ENCODE results near the gene GRAMD4. TPM values are rescaled to one million over a fixed set of nuclear protein-coding genes. Genes with fewer than 3 reads are reported as not detected.
A peak's percentile ranks its signal among the peaks of the same experiment; 100 is the strongest.

Gene GRAMD4
- total RNA-seq, 1 donor: 71.9 TPM

DNA sequence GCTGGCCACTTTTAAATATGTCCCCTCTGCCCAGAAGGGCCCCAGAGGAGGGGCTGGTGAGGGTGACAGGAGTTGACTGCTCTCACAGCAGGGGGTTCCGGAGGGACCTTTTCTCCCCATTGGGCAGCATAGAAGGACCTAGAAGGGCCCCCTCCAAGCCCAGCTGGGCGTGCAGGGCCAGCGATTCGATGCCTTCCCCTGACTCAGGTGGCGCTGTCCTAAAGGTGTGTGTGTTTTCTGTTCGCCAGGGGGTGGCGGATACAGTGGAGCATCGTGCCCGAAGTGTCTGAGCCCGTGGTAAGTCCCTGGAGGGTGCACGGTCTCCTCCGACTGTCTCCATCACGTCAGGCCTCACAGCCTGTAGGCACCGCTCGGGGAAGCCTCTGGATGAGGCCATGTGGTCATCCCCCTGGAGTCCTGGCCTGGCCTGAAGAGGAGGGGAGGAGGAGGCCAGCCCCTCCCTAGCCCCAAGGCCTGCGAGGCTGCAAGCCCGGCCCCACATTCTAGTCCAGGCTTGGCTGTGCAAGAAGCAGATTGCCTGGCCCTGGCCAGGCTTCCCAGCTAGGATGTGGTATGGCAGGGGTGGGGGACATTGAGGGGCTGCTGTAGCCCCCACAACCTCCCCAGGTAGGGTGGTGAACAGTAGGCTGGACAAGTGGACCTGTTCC lies 46.5 kb downstream of the GRAMD4 start:
- no peak for DNase-seq (ENCODE audit: low read depth in 2 of 3, low spot score in 2 of 3)

DNA sequence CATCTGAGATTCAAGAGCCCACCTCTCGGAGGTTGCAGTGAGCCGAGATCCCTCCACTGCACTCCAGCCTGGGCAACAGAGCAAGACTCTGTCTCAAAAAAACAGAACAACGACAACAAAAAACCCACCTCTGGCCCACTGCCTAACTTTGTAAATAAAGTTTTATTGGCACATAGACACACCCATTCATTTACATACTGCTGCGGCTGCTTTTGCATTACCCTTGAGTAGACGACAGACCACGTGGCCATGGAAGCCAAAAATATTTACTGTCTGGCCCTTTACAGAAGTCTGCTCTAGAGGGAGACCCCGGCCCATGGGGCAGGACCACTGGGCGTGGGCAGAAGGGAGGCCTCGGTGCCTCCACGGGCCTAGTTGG lies 47.0 kb downstream of the GRAMD4 start:
- no peak for DNase-seq (ENCODE audit: low read depth in 2 of 3, low spot score in 2 of 3)

DNA sequence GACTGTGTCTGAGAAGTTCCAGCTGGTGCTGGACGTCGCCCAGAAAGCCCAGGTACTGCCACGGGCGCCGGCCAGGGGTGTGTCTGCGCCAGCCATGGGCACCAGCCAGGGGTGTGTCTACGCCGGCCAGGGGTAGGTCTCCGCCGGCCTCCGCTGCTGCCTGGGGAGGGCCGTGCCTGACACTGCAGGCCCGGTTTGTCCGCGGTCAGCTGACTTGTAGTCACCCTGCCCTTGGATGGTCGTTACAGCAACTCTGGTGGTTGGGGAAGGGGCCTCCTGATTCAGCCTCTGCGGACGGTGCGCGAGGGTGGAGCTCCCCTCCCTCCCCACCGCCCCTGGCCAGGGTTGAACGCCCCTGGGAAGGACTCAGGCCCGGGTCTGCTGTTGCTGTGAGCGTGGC lies 47.9 kb downstream of the GRAMD4 start:
- DNase-seq (ENCODE audit: low read depth in 2 of 3, low spot score in 2 of 3): no peak

DNA sequence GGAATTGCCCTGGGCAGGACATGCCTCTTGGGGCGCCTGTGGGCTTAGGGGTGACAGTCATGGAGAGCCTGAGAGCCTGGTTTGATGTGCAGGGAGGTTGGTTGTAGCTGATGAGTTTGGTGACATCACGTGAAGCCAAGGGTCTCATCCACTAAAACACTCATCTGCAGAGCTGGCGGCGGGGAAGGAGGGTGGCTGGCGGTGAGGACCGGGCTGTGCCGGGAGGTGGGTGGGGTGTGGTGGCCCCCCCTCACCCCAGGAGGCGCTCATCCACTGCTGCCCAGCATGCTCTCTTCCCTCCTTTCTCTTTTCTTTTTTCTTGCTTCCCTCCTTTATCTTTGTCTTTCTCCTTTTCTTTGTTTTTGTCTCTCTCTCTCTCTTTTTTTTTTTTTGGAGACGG lies 49.0 kb downstream of the GRAMD4 start:
- DNase-seq (ENCODE audit: low read depth in 2 of 3, low spot score in 2 of 3): no peak

DNA sequence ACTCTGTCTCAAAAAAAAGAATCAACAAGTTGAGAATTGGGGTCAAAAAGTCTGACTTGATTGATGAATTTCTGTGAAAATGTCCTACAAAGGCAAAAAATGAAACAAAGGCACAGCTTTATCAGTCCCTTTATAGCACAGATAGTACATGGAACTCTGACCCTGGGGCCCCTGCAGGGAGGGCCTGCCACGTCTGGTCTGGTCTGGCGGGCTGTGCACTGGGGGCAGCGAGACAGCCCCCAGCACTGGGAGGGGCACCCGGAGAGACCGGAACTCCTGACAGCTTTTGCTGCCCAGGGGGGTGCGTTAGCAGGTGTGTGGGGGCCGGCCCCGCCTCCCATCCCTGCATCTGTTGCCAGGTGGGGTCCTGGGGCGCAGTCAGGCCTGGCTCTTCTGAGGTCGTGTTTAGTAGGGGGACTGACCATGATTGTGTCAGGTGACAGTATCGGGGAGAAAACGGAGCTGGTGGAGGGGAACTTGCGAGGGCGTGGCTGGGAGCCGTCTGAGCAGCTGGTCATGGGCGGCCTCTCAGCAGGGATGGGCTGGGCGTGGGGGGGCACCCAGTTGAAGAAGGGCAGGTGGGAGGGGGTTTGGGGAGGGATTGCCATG lies 51.7 kb downstream of the GRAMD4 start:
- DNase-seq (ENCODE audit: low read depth in 2 of 3, low spot score in 2 of 3): no peak

DNA sequence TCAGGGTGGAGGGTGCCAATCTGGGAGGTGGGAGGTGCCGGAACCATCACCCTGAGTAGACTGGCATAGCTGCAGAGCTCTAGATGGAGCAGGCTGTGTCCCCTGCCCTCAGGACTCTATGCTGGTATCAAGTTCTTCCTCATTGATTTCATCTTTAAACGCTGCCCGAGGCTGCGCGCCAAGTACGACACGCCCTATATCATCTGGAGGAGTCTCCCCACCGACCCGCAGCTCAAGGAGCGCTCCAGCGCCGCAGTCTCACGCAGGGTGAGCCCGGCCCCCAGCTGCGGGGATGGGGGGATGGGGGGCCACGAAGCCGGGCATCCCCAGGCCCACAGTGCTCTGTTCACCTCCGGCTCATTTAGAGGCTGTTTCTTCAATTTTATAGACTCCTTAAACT lies 52.5 kb downstream of the GRAMD4 start:
- peak in 1 of 3 donors; percentile 48 for DNase-seq (ENCODE audit: low read depth in 2 of 3, low spot score in 2 of 3)

DNA sequence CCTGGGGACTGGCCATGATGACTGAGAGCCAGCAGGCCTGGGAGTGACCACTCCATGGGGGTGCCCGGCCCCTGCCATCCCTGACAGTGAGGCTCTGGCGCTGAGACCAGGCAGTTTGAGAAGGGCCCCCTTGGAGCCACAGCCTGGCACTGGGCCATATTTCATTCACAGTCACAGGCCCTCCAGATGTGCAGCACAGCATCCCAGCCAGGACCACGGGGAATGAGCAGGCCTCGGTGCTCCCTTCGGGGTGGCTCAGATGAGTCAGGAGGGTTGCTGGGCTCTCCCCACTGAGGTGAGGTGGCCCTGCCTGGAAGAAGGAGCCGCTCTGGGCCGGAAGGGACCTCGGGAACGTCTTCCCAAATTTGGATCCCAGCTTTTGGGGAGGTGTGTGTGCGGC lies 53.0 kb downstream of the GRAMD4 start:
- DNase-seq (ENCODE audit: low read depth in 2 of 3, low spot score in 2 of 3): peak in 1 of 3 donors; percentile 45

DNA sequence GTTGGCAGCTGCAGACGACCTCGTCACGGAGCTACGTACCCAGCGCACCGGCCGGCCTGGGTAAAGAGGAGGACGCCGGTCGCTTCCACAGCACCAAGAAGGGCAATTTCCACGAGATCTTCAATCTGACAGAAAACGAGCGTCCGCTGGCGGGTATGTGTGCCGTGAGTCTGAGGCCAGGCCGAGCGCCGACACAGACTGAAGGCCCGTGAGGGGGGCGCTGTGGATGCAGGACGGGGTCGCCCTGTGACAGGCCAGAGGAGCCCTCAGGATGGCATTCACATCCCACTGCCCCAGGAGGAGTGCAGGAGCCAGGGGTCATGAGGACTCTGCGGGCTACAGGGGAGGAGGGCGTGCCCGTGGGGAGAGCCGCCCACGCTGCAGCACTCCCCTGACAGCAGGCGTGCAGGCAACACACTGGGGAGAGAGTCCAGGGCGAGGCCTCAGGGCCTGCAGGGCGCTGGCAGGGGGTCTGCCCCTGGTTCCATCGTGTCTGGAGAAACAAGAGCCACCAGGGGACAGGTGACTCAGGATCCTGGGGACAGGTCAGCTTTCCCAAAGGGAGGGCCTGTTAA lies 53.6 kb downstream of the GRAMD4 start:
- no peak for DNase-seq (ENCODE audit: low read depth in 2 of 3, low spot score in 2 of 3)

DNA sequence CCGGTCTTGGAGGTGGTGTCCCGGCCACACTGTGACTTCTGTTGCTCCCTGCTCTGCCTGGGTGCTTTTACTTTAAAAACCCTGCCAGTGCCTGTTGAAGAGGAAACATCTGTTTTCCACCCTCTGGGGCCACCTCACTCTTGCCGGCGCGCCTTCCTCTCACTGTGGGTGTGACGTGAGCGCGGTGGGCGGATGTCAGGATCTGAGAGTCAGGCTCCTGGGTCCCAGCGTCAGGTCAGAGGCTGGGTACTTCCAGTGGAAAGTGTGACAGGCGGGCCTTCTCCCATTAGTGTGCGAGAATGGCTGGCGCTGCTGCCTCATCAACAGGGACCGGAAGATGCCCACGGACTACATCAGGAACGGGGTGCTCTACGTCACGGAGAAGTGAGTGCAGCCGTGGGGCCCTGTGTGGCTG lies 54.2 kb downstream of the GRAMD4 start:
- peak; percentile 62 to 99 (median 96) for DNase-seq (ENCODE audit: low read depth in 2 of 3, low spot score in 2 of 3)

DNA sequence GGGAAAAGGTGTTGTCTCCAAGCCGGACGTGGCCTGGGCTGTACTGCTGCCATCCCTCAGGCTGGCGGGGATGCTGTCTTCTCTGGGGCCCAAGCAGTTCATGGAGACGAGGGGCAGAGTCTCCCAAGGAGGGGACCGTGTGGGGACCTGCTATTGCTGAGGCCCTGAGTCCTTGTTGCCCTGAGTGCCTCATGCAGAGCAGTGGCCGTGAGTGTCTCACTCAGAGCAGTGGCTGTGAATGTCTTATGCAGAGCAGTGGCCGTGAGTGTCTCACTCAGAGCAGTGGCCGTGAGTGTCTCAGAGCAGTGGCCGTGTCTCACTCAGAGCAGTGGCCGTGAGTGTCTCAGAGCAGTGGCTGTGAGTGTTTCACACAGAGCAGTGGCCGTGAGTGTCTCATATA lies 54.7 kb downstream of the GRAMD4 start:
- DNase-seq (ENCODE audit: low read depth in 2 of 3, low spot score in 2 of 3): peak in 1 of 3 donors; percentile 20

DNA sequence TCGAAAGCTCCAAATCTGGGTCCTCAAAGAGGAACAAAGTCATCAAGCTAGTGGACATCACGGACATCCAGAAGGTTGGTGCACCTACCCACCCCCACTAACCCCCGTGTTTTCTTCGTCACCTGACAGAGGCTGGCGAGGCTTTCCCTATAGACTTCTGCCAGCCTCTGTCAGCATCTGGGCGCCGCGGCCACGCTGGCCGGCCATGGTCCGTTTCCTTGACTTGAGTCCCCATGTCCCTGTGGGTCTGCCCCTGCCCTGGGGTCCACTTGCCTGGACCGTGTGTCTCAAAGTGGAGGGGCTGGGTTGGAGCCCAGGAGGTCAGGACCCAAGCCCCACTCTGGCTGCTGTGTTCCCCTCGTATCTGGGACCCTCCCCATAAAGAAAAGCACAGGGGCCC lies 55.3 kb downstream of the GRAMD4 start:
- DNase-seq (ENCODE audit: low read depth in 2 of 3, low spot score in 2 of 3): no peak

DNA sequence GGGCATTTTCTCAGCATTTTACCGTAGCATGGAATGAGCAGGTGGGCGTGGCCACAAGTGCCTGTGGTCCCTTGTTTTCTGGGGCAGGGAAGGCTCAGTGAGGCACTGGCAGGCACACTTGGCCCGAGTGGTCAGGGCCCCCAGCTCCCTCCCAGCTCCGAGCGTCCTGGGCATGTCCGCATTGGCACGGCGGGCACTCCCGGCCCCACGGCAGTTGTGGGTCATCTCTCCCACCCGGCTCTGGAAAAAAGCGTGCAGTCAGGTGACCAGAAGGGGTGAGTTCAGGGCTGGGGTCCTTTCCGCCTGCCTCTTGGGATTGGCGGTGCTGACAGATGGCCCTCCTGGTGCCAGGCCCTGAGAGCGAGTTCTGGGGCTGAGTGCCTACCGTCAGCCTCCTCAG lies 55.8 kb downstream of the GRAMD4 start:
- DNase-seq (ENCODE audit: low read depth in 2 of 3, low spot score in 2 of 3): no peak

DNA sequence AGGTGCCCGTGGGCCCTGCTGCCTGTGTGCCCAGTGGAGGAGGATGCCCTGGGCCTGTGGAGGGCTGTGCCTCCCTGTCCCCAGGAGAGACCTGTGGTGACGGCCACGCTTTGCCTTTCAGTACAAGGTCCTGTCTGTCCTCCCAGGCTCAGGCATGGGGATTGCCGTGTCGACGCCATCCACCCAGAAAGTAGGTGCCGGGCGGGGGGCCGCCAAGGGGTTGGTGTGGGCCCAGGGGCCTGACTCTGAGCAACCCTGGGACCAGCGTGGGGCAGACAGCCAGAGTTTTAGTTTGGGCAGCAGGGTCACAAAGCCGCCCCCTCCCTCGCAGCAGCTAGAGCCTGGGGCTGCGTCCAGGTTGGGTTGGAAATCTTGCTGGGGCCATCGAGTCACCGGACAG lies 56.3 kb downstream of the GRAMD4 start:
- no peak for DNase-seq (ENCODE audit: low read depth in 2 of 3, low spot score in 2 of 3)

DNA sequence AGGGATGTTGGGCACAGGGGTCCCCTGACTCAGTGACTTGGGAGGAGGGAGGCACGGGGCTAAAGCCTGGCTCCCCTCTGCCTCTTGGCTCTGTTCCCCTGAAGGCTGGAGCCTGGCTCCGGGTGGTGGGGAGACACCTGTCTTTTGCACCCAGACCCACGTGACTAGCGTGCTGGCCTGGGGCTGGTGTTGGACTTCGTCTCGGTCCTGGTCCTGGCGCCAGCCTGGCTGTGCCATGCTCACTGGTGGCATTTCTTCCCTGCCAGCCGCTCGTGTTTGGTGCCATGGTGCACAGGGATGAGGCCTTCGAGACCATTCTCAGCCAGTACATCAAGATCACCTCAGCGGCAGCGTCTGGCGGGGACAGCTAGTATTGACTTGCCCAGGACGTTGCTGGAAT lies 56.7 kb downstream of the GRAMD4 start:
- DNase-seq (ENCODE audit: low read depth in 2 of 3, low spot score in 2 of 3): no peak

DNA sequence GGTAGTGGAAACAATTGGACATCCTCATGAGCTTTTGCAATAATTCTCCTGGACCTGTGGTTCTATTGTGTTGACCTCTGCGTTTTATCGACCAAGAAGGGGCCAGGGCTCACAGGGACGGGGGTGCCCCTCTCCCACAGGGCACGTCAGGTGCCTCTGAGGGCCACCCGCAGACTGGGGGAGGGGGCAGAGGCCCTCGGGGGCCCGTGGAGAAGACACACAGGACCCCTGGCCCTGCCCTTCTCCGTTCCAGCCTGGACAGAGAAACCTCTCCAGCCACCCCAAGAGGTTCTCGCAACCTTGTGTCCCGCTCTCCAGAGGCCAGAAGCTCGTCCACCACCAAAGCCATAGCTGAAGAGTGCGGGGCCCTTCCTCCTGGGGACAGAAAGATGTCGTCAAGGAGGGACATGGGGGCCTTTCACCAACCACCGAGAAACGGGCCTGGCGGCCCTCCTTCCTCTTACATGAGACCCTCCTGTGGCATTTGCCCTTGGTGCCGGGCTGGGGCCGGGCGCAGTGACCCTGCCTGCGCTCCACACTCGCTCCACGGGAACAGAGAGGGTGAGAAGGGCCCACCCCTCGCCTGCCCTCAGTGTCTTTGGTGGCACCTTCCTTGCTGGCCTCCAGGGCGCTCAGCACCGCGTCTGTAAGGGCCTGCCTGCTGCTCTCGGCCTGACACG lies 57.3 kb downstream of the GRAMD4 start:
- no peak for DNase-seq (ENCODE audit: low read depth in 2 of 3, low spot score in 2 of 3)

DNA sequence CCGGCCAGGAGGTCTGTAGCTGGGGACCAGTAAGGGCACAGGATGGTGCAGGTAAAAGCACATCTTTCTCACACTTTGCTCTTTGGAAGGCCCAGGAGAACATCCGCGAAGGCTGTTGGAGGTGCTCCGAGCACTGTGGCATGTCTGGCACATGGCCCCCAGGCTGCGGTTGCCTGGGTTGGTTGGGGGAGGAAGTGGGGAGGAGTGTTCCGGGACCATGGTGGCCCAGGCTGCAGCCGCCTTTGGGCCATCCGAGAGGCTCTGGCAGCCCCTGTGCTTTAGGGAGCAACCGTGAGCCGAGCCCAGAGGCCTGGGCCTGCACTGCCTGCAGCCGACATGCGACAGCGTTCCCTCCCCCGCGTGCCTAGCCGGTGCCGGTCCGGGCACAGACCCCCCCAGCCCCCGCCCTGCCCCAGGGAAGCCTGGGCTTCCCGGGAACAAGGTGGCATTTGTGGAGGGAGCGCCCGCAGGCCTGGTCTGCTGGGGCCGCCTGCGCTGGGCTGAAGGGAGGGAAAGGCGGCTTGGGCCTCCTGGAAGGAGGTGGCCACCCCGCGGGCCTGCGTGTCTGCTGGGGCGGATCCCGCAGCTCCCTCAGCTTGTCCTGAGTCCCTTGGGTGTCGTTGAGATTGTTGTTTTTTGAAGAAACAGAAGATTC lies 57.9 kb downstream of the GRAMD4 start:
- peak in 1 of 3 donors; percentile 57 for DNase-seq (ENCODE audit: low read depth in 2 of 3, low spot score in 2 of 3)

DNA sequence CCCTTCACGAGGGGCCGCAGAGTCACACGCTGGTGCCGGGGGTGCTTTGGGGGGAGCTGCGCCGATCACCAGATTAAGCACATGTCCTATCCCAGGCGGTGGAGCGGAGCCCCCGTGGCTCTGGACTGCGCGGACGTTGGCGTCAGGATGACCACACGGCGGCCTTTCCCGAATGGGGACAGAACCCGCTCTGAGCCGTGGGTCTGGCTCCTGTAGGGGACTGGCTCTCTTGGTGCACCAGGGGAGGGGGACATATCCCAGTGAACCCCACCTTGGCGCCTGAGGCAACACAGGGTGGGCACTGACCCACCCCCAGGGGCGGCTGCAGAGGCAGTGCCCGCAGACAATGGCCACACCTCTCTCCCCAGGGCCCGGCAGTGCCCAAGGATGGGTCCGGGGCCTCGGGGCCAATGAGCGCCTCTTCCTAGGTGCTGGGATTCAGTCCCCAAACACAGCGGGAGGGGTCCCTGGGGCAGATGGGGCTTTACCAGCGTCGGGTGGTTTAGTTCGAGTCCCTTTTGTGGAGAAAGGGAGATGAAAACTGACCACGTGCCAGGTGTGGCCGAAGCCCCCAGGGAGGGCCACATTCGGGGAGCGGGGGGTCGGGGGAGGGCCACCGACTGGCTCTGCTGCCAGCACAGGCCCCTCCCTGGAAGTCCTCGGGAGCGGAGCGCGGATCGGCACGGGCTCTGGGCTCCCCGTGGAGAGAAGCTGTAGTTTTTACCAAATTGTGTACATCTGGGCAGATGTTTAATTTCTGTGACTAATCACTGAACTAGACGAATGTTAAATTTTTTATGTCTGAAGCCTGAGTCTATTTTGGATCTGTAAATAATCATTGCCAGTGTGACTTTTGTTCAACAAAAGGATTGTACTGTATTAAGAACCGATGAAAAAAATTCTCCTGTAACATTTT lies 58.9 kb downstream of the GRAMD4 start:
- no peak for DNase-seq (ENCODE audit: low read depth in 2 of 3, low spot score in 2 of 3)

DNA sequence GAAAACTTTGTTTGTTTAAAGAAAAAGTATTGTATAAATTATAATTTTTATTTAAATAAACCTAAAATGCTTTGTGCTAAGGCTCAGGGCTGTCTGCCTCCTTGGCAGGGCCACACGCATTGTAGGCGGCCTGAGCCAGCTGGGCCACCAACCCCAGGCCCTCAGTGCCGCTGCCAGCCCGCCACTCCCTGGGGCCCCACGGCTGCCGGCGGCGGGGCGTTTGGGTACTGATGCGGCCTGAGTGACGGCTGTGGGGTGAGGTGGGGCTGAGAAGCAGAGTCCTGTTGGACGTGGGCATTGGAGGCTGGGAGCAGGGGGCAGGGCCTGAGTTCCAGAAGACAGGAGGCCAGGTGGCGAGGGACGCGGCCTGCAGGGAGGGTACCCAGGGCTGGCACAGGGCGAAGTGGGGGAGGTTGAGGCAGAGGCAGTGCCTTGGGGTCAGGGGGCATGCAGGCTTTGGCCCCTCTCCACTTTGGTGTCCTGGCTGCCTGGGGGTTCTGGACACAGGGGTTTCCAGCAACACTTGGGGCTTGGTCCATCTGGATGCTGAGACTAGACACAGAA lies 59.6 kb downstream of the GRAMD4 start:
- DNase-seq (ENCODE audit: low read depth in 2 of 3, low spot score in 2 of 3): no peak

DNA sequence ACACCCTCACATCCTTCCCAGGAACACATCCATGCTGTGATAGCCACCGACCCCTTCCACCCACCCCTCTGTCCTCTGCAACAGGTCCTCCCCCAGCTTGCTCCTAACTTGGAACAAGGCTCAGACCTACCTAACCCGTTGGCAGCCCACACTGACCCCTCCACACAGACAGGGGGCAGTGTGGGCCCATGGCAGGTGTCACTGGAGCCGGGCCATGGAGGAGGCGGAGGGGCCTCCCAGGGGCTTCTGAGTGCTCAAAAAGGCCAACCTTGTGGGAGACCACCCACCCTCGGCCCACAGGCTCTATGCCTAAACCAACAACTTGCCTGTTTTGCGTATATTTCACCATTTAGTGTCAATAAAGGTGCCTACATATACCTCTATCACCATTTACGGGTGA lies 60.8 kb downstream of the GRAMD4 start:
- peak in 1 of 3 donors; percentile 39 for DNase-seq (ENCODE audit: low read depth in 2 of 3, low spot score in 2 of 3)

Measured in hematopoietic multipotent progenitor cell (in vitro differentiated cells).